H9 (cell line): ENCODE measurements around the gene ZNF844. TPM values are rescaled to one million over a fixed set of nuclear protein-coding genes. Genes with fewer than 3 reads are reported as not detected.

Experiments
- DNase-seq: peaks from one replicate; pipeline ENCODE4 v3.0.0-alpha.2; 2017
- H2AFZ ChIP-seq: one replicate; pipeline ENCODE4 v1.6.1; 2013; ENCODE audit warnings: mild to moderate bottlenecking, low read length, control low read depth, moderate library complexity
- H2AK5ac ChIP-seq: 2 replicates; pipeline ENCODE4 v1.6.1; 2013; ENCODE audit warnings: low read length, control low read depth, mixed read lengths; ENCODE audit not compliant: insufficient read length
- H2BK120ac ChIP-seq: one replicate; pipeline ENCODE4 v1.6.1; 2013; ENCODE audit warnings: low read depth, mild to moderate bottlenecking, low read length, control low read depth, inconsistent platforms; ENCODE audit not compliant: poor library complexity, severe bottlenecking
- H2BK12ac ChIP-seq: 2 replicates; pipeline ENCODE4 v1.6.1; 2013; ENCODE audit warnings: low read length, control low read depth, mixed read lengths, low read depth; ENCODE audit not compliant: insufficient read length
- H2BK15ac ChIP-seq: 2 replicates; pipeline ENCODE4 v1.6.1; 2013; ENCODE audit warnings: low read depth, low read length, control low read depth
- H2BK20ac ChIP-seq: one replicate; pipeline ENCODE4 v1.6.1; 2013; ENCODE audit warnings: low read depth, mild to moderate bottlenecking, low read length, control low read depth, inconsistent platforms; ENCODE audit not compliant: poor library complexity, severe bottlenecking
- H2BK5ac ChIP-seq: 2 replicates; pipeline ENCODE4 v1.6.1; 2013; ENCODE audit warnings: low read length, control low read depth, mixed read lengths; ENCODE audit not compliant: insufficient read length
- H3K14ac ChIP-seq: 2 replicates; pipeline ENCODE4 v1.6.1; 2013; ENCODE audit warnings: low read length, control low read depth; ENCODE audit not compliant: insufficient read depth
- H3K18ac ChIP-seq: 2 replicates; pipeline ENCODE4 v1.6.1; 2013; ENCODE audit warnings: low read depth, mild to moderate bottlenecking, mixed read lengths, low read length, control low read depth; ENCODE audit not compliant: insufficient read length
- H3K23ac ChIP-seq: 2 replicates; pipeline ENCODE4 v1.6.1; 2013; ENCODE audit warnings: low read length, control low read depth, mixed read lengths, low read depth; ENCODE audit not compliant: insufficient read length
- H3K23me2 ChIP-seq: 2 replicates; pipeline ENCODE4 v1.6.1; 2013; ENCODE audit warnings: low read depth, mild to moderate bottlenecking, mixed read lengths, low read length, control low read depth; ENCODE audit not compliant: insufficient read length, poor library complexity, severe bottlenecking
- H3K27ac ChIP-seq: 2 replicates; pipeline ENCODE4 v1.5.1; 2013; ENCODE audit warnings: low read length, control low read depth, mixed read lengths, low read depth; ENCODE audit not compliant: insufficient read length
- H3K27me3 ChIP-seq: 2 replicates; pipeline ENCODE4 v1.6.1; 2013; ENCODE audit warnings: low read length, control low read depth, inconsistent platforms; ENCODE audit not compliant: insufficient read depth
- H3K4ac ChIP-seq: 2 replicates; pipeline ENCODE4 v1.6.1; 2013; ENCODE audit warnings: low read depth, mild to moderate bottlenecking, control low read depth, inconsistent platforms, low read length, moderate library complexity
- H3K4me1 ChIP-seq: 2 replicates; pipeline ENCODE4 v1.6.1; 2013; ENCODE audit warnings: low read length, control low read depth, inconsistent platforms; ENCODE audit not compliant: insufficient read depth
- H3K4me2 ChIP-seq: 2 replicates; pipeline ENCODE4 v1.6.1; 2013; ENCODE audit warnings: low read length, control low read depth, mixed read lengths; ENCODE audit not compliant: insufficient read length, insufficient read depth
- H3K56ac ChIP-seq: 2 replicates; pipeline ENCODE4 v1.6.1; 2013; ENCODE audit warnings: low read depth, mild to moderate bottlenecking, mixed read lengths, low read length, control low read depth; ENCODE audit not compliant: insufficient read length
- H3K79me1 ChIP-seq: 2 replicates; pipeline ENCODE4 v1.6.1; 2013; ENCODE audit warnings: low read depth, mild to moderate bottlenecking, moderate library complexity, low read length, control low read depth, inconsistent platforms; ENCODE audit not compliant: insufficient read depth, poor library complexity, severe bottlenecking
- H3K79me2 ChIP-seq: 2 replicates; pipeline ENCODE4 v1.6.1; 2013; ENCODE audit warnings: low read length, control low read depth, inconsistent platforms; ENCODE audit not compliant: insufficient read depth
- H3K9ac ChIP-seq: 2 replicates; pipeline ENCODE4 v1.6.1; 2013; ENCODE audit warnings: low read length, control low read depth, mixed read lengths; ENCODE audit not compliant: insufficient read length; ENCODE audit errors: extremely low read depth
- H3K9me3 ChIP-seq: one replicate; pipeline ENCODE4 v1.6.1; 2013; ENCODE audit warnings: low read depth, low read length, inconsistent platforms; ENCODE audit not compliant: control insufficient read depth
- H3T11ph ChIP-seq: one replicate; pipeline ENCODE4 v1.6.1; 2013; ENCODE audit warnings: mild to moderate bottlenecking, low read length, control low read depth, inconsistent platforms
- H4K20me1 ChIP-seq: one replicate; pipeline ENCODE4 v1.6.1; 2013; ENCODE audit not compliant: control insufficient read depth, insufficient read length, insufficient read depth
- H4K5ac ChIP-seq: 2 replicates; pipeline ENCODE4 v1.6.1; 2013; ENCODE audit warnings: low read depth, mild to moderate bottlenecking, mixed read lengths, low read length, control low read depth; ENCODE audit not compliant: insufficient read length
- H4K8ac ChIP-seq: replicated peaks from 2 replicates; pipeline ENCODE4 v1.6.1; 2013; ENCODE audit warnings: low read length, control low read depth, mixed read lengths, low read depth; ENCODE audit not compliant: insufficient read length
- H4K91ac ChIP-seq: 2 replicates; pipeline ENCODE4 v1.6.1; 2013; ENCODE audit warnings: low read depth, mild to moderate bottlenecking, moderate library complexity, mixed read lengths, low read length, control low read depth; ENCODE audit not compliant: insufficient read length
- H3K27ac Mint-ChIP-seq, 3 experiments: 2 replicates in 2 of 3; 3 replicates in 1 of 3; pipeline ENCODE4 v1.8.0; 2020 to 2021; ENCODE audit warnings: mixed read lengths in 3 of 3, mild to moderate bottlenecking in 1 of 3, moderate library complexity in 1 of 3
- H3K27me3 Mint-ChIP-seq: 2 replicates; pipeline ENCODE4 v1.8.0; 2021; ENCODE audit warnings: low read depth, mild to moderate bottlenecking, moderate library complexity, mixed read lengths
- H3K36me3 Mint-ChIP-seq, 3 experiments: 2 replicates in 2 of 3; 3 replicates in 1 of 3; pipeline ENCODE4 v1.8.0; 2020 to 2021; ENCODE audit warnings: low read depth in 3 of 3, mixed read lengths in 3 of 3; ENCODE audit not compliant: insufficient read depth in 1 of 3
- H3K4me1 Mint-ChIP-seq, 2 experiments: 2 replicates each; pipeline ENCODE4 v1.8.0; 2020; ENCODE audit warnings: mixed read lengths in 2 of 2
- H3K4me3 Mint-ChIP-seq, 2 experiments: 2 replicates in 1 of 2; 3 replicates in 1 of 2; pipeline ENCODE4 v1.8.0; 2020 to 2021; ENCODE audit warnings: mild to moderate bottlenecking in 2 of 2, mixed read lengths in 2 of 2, moderate library complexity in 1 of 2
- H3K9me3 Mint-ChIP-seq, 2 experiments: 2 replicates in 1 of 2; 3 replicates in 1 of 2; pipeline ENCODE4 v1.8.0; 2020; ENCODE audit warnings: mild to moderate bottlenecking in 2 of 2, mixed read lengths in 2 of 2, moderate library complexity in 1 of 2
- WGBS: extraction: QIAGEN DNeasy Blood & Tissue Kit; methylation state at CpG from one replicate; pipeline ENCODE4 v1.1.7; 2013; ENCODE audit warnings: missing lambda C conversion rate, low lambda C conversion rate, mixed read lengths; ENCODE audit not compliant: insufficient read length; ENCODE audit errors: extremely low coverage; 5-methylcytosine and 5-hydroxymethylcytosine counted together
- total RNA-seq: library from RNA; stranded (reverse); gene quantifications from 2 replicates; pipeline ENCODE4 v1.2.1, GENCODE V29; 2021
- TF ChIP-seq, protein P1 (sequence below): fragments of 200-600 bp; sonication (generic); conservative IDR thresholded peaks from 3 replicates; pipeline ENCODE4 v1.8.0; 2021; ENCODE audit warnings: antibody characterized with exemption, mild to moderate bottlenecking

ZNF844 gene
- total RNA-seq, 1 experiment from 2014 or later: 10.0 TPM

DNA sequence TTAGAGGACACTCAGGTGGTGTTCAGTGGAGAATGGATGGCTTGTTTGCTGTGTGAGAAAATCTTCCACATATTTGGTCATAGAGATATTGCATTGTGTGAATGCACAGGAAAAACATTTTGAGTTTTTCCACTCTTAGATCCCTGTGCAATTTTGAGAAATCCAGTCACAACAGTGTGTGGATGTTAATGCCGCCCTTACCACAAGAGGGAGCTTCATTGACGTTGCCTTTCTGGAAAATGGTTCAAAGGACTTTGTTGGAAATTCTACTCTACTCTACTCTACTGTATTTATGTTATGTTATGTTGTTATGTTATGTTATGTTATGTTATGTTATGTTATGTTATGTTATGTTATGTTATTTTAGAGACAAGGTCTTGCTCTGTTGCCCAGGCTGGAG, 62.2 kb downstream of the ZNF844 start:
- no peak overlapping the region for H4K8ac ChIP-seq
- no peak overlapping the region for H3K9ac ChIP-seq
- H2BK12ac ChIP-seq: no peak overlapping the region
- H2BK20ac ChIP-seq: no peak overlapping the region
- no peak overlapping the region for H3K14ac ChIP-seq
- no peak overlapping the region for H3K27ac ChIP-seq
- H3K4ac ChIP-seq: no peak overlapping the region
- no peaks in the 10 kb centered on the region for H3K79me1 ChIP-seq
- Mint-ChIP-seq H3K4me3 (no peak overlapping the region), H3K4me1 (no peaks in the 10 kb centered on the region), H3K27ac (no peak overlapping the region), H3K27me3 (no peaks in the 10 kb centered on the region), H3K36me3 (peaks cover 23 to 34% (median 31%) of the 10 kb centered on the region in 3 experiments), H3K9me3 (peaks cover 23 to 38% of the 10 kb centered on the region in 2 experiments)
- TF ChIP-seq, protein P1, sequence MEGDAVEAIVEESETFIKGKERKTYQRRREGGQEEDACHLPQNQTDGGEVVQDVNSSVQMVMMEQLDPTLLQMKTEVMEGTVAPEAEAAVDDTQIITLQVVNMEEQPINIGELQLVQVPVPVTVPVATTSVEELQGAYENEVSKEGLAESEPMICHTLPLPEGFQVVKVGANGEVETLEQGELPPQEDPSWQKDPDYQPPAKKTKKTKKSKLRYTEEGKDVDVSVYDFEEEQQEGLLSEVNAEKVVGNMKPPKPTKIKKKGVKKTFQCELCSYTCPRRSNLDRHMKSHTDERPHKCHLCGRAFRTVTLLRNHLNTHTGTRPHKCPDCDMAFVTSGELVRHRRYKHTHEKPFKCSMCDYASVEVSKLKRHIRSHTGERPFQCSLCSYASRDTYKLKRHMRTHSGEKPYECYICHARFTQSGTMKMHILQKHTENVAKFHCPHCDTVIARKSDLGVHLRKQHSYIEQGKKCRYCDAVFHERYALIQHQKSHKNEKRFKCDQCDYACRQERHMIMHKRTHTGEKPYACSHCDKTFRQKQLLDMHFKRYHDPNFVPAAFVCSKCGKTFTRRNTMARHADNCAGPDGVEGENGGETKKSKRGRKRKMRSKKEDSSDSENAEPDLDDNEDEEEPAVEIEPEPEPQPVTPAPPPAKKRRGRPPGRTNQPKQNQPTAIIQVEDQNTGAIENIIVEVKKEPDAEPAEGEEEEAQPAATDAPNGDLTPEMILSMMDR: peak; percentile 79
- no peaks in the 10 kb centered on the region for H3K4me1 ChIP-seq
- no peaks in the 10 kb centered on the region for H4K20me1 ChIP-seq
- H2BK120ac ChIP-seq: no peak overlapping the region
- H4K91ac ChIP-seq: no peak overlapping the region
- no peak overlapping the region for H3K4me2 ChIP-seq
- no peaks in the 10 kb centered on the region for H3K23me2 ChIP-seq
- no peak overlapping the region for H2AFZ ChIP-seq
- no peak overlapping the region for H2BK5ac ChIP-seq
- H3K79me2 ChIP-seq: no peaks in the 10 kb centered on the region
- DNase-seq: no peak
- H3K18ac ChIP-seq: no peak overlapping the region
- no peaks in the 10 kb centered on the region for H3K27me3 ChIP-seq
- no peak overlapping the region for H4K5ac ChIP-seq
- peaks cover 8% of the 10 kb centered on the region for H3K9me3 ChIP-seq
- no peak overlapping the region for H3K23ac ChIP-seq
- no peak overlapping the region for H3T11ph ChIP-seq
- WGBS: no CpG with 5 or more reads among the region's 2 CpGs
- no peak overlapping the region for H3K56ac ChIP-seq
- no peak overlapping the region for H2BK15ac ChIP-seq
- H2AK5ac ChIP-seq: no peak overlapping the region

Other genes starting within 250 kb of the ZNF844 start
- 2.2 and 3.3 TPM in 2 replicates for gene ZNF439, start 216.0 kb upstream of the ZNF844 start, total RNA-seq
- gene ZNF69, start 176.9 kb upstream of the ZNF844 start, total RNA-seq: 25.4 and 27.3 TPM in 2 replicates
- 9.3 and 9.9 TPM in 2 replicates for gene ZNF700, start 139.6 kb upstream of the ZNF844 start, total RNA-seq
- gene ZNF763, start 99.7 kb upstream of the ZNF844 start, total RNA-seq: 0.77 and 1.3 TPM in 2 replicates
- gene ZNF433, start 29.1 kb upstream of the ZNF844 start, total RNA-seq: 1.9 and 2.4 TPM in 2 replicates
- gene ZNF878, start 11.8 kb upstream of the ZNF844 start, total RNA-seq: 5.4 and 5.6 TPM in 2 replicates
- gene ZNF20, start 75.6 kb downstream of the ZNF844 start, total RNA-seq: 5.6 and 5.7 TPM in 2 replicates
- gene ZNF625, start 92.0 kb downstream of the ZNF844 start, total RNA-seq: 28.1 and 30.7 TPM in 2 replicates
- 9.8 and 10.8 TPM in 2 replicates for gene ZNF136, start 98.4 kb downstream of the ZNF844 start, total RNA-seq
- 6.6 and 6.9 TPM in 2 replicates for gene ZNF44, start 230.2 kb downstream of the ZNF844 start, total RNA-seq